Central memory CD4-positive, alpha-beta T cell (primary cell): Measurements from ENCODE around the gene PIGO.

Experiments used
- DNase-seq: peaks from one replicate; pipeline ENCODE4 v3.0.0; 2022

Gene PIGO

DNA sequence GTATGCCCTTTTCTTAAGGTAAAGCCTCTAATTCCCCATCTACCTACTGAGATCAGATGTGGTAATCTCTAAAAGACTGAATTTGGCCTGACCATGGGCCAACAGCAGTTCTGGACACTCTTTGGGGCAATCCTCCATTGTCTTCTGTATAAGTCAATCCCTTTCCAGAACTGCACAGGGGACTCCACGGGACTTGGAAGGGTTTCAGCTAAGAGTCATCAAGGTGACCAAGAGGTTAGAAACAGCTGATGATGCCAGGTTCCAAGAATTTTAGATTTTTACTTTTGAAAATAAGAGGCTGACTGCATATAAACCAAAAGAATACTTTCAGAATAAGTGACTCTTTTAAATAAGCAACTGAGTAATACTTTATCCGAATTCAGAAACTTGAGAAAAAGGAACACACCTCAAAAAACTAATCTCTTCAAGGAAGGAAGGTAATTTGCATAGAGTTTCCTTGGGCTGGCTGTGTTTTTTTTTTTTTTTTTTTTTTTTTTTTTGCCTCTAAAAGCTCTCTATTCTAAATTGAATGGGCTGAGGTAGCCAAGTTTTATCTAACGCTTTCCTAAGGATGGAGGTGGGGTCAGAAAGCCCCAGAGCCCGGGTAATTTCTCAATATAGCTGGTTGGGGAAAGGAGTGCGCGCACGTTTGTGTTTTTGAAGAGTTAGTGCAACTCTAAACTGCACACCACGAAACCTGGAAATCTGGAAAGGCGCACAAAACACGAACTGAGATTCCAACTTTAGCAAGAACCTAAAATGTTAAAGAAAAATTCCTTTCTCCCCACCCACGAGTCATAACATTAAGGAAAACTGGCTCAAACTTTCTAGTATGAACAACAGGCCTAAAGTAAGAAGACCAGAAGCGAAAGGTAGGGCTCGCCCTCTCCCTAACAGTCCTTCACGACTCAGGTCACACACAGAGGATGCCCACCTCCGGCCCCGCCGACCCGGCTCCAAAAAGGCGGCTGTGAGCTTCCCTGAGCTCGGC is 25.3 kb downstream of the PIGO start:
- DNase-seq, result no peak

DNA sequence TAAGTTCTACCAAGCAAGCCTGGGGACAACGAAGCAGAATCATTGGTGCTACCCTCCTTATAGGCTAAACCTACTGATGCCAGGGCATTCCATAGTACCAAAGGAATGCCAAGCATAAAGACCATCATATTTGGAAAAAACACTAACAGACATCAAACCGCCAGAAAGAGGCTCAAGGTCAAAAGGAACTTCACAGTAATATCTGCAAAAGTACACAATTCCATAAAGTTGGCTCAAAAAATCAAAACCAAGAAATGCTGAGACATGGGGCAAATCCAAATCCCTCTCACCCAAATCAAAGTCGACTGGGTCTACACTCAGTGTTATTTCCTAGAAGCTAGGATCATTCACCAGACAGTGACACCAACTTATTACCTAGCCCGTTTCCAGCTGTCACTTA is 27.4 kb downstream of the PIGO start:
- no peak for DNase-seq

DNA sequence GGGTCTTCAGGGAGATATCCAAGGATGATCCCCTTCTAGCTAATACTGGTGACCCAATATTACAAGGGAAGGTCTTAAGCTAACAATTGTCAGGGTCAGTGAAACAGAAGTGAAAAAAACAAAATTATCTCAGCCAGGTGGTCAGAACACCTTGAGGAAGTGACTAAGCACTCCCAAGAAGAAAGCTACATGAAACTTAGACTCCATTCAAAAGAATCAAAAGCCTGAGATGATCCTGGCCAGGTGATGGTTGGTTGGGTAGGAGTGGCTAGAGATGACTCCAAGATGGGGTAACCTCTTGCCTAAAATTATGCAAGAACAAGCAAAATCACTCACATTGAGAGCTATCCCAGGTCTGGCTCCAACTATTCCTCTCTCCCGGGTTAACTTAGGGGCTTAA is 29.3 kb downstream of the PIGO start:
- no peak for DNase-seq

DNA sequence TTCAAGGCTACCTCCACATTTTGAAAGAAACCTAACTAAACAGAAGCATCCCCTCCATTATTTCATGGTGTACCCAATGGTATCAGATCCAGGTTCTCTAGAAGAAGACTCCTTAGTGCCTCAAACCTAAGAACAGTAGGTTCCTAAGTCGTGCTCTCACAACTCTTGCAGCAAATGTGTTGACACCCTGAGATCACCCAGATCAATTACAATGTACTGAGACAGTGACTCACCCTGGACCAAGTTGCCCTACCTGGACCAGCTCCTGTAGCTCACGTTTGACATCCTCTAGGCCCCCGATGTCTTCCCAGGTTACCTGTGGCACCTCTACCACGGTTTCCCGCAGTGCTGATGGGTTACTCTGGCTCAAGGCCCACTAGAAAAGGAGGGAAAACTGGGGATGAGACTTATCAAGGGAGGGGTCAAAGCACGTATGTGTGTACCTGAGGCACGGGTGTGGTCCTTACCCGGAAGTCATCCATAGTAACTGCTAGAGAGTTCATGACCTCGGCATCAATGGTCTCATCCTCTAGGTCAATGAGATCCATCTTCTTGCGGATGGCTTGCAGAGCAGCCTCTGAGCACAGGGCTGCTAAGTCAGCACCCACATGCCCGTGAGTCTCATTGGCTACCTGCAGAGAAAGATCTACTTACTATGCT is 35.7 kb downstream of the PIGO start:
- DNase-seq, result no peak

DNA sequence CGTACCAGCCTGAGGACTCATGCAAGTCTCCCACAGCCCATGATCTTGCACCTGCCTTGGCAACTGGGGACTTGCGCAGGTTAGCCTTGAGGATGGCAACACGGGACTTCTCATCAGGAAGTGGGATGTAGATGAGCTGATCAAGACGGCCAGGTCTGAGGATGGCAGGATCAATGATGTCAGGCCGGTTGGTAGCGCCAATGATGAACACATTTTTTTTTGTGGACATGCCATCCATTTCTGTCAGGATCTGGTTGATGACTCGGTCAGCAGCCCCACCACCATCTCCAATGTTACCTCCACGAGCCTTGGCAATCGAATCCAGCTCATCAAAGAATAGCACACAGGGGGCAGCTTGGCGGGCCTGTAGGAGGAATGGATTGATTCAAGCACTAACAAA is 37.0 kb downstream of the PIGO start:
- no peak for DNase-seq

DNA sequence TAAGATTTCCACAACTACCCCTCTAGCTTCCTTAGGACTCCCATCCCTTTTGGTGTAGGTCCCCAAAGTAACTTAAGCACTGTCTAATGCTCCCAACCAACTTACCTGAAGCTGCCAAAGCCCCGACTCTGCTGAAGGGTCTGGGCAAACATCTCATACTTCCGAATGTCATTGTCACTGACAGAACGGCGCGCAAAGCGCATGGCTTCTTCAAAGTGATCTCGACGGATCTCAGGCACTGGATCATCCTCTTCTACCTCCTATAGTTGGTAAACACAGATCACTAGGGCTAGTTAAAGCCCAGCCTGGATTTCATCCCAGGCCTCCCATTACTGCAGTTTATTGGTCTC is 39.1 kb downstream of the PIGO start:
- no peak for DNase-seq

DNA sequence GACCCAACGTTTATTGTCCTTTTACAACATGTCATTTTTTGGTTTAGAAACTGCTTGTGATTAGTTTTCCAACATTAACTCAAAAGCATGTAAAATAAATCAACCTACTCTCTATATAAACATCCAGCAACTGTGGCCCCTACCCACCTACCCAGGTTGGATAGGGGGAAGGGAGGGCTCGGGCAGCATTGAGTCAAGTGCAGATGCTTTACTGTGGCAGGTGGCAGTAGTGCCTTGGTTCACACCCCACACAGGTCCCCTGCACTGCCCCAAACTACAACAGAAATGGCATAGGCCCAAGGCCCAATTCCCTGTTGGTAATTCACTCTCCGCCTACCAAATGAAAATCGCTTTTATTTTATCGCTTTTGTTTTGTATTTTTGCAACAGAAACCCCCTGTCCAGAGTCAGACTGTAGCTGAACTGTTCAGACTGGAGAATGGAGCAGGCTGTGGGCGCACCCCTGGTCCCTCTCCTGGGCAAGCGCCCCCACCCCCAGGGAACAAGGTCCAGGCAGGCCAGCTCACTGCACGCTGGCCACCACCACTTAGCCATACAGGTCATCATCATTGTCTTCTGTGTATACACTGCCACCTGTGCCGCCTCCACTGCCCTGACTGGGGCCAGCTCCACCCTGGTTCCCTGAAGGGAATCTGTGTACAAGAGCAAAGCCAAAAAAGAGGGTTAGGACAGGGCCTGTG is 39.7 kb downstream of the PIGO start:
- no peak for DNase-seq

DNA sequence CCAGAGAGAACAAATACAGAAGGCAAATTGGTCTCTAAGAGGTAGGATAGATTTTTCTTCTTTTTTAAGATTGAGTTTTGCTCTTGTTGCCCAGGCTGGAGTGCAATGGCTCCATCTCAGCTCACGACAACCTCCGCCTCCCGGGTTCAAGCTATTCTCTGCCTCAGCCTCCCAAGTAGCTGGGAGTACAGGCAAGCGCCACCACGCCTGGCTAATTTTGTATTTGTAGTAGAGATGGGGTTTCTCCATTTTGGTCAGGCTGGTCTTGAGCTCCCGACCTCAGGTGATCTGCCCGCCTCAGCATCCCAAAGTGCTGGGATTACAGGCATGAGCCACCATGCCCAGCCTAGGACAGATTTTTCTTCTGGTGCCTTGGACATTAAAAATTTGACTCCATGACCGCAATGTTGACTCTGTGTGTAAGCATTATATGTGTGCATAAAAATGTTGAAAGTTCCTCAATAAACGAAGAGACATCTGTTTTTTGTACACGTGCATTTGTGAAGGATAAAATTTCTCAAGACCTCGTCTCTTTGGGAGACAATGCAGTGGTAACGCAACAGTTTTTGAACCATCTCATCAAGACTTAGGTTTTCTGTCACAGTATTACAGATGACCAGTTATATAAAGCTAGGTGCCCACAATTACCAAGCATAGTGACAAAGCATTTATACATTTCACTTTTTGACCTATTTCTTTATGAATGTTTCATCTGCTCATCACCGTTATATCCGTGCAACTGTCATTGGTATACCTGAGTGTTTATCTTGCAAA is 41.3 kb downstream of the PIGO start:
- DNase-seq, result no peak

DNA sequence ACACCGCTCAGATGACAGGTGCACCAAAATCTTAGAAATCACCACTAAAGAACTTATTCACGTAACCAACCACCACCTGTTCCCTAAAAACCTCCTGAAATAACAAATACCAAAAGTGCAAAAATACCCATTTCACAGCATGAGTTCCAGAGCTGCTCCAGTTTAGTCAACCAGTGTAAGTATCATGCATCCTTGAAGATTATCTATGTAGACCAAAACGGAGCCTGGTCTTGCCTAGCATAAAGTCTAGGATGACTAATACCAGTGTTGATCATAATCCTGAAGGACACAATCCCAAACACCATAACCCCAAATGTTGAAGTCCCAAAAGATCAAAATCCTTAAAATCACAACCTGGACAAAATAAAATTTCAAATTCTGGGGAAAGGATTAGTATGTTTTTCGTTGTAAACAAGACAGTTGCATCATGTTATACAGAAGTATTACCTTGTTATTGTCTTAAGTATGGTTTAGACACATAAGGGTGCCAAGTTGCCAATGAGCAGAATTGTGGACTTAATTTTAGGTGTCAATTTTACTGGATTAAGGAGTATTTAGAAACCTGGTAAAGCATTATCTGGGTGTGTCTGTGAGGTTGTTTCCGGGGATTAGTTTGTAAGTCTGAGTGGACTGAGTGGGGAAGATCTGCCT is 42.1 kb downstream of the PIGO start:
- DNase-seq, result no peak

DNA sequence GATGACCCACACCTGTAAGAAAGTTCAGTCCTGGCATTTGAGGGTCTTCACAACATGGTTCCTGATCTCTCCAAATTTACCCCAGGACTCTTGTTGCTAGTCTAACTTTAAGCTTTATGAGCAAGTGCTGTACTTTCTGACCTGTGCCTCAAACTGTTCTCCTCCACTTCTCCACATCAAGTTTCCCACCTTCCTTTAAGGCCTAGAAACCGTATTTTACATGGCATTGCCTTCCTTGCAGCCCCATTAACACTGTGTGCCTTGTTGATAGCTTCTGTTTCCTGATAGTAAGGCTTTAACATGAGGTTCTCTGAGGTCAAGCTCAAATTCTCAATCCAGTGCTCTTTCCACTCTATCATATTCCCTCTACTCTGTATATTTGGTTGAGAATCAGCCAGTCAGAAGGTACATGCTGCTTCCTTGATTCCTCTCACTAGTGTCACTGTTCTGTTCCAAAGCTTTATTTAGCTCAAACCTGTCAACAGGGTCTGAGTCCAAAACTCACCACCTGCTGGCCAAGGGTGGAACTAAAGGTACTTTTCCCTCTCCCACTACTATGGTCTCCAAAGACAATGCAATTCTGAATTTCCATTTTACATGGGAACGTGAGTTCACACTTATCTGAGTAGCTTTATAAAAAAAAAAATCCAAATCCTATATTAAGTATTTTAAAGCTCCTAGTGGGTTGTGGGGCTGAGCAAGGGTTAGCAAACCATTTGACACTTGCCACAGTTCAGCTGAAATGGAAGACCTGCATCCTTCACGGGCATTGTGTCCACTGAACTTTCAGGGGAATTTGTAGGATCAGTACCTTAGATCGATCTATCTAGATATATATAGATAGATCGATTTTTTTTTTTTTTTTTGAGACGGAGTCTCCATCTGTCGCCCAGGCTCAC is 45.1 kb downstream of the PIGO start:
- DNase-seq, result peak; percentile 31

DNA sequence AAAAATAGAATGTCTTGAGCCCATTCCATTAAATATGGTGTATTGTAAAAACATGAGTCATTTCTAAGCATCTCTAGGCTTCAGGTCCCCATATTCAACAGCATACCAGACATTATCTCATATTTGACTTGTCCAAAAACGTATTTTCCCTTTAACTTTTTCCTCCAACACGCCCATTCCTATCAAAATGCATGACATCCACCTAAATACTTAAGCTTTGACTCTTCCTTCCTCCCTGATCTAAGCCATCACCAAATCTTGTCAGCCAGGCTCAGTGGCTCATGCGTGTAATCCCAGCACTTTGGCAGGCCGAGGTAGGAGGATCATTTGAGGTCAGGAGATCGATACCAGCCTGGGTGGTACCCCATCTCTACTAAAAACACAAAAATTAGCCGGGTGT is 47.9 kb downstream of the PIGO start:
- no peak for DNase-seq

DNA sequence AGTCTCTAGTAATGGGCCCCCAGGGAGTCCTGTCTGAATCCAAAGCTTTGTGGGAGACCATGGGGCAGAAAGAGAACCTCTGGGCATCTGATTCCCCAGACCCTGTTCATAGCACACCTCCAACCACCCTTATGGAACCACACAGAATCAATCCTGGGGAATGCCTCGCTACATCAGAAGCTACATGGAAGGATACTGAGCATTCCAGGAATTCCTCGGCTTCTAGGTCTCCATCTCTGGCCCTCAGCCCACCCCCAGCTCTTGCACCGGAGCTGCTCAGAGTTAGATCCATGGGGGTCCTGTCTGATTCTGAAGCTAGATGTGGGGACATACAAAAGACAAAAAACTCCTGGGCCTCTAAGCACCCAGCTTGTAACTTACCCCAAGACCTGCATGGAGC is 52.3 kb downstream of the PIGO start:
- no peak for DNase-seq

DNA sequence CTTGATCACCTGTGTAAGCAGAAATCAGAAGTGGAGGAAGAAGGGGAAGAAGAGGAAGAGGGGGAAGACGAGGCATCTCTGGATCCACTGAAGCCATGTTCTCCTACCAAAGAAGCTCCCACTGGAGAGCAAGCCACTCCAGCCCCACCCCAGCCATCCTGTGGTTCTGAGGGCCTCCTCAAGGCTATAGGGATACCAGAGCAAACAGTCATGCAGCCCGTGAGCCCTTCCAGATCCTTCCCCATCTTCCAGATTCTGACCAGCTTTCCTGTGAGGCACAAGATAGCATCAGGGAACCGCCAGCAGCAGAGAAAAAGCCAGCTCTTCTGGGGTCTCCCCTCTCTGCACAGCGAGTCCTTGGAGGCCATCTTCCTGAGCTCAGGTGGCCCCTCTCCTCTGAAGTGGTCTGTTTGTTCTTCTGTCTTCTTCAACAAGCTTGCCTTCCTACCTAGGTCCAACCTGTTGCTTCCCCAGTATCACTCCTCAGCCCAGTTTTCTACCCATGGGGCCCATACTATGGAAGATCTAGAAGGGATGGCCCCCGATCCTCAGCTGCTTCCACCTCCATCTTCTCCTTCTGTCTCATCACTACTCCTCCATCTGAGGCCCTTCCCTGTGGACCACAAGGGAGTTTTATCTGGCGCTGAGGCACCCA is 53.4 kb downstream of the PIGO start:
- DNase-seq, result no peak

DNA sequence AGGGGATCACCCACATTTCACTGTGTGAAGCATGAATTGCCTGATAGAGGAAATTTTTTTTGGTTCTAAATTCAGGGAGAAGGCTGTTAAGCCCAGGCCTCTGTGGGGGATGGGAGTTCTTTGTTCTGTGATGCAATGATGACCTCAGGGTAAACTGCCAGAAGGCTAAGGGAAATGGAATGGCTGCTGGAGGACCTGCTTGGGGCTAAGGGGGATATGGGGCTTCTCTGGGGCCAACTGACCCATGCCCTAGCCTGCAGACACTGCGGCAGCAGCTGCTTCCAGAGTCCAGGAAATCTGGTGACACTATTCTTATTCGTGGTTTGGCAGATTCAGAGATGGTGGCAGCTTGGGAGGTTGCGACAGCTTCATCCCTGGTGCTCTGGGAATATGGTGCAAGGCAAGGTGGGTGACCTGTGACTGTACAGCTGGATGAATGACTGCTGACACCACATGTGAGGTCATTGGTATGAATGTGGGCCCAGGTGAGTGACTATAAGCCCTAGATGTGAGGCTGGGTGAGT is 54.2 kb downstream of the PIGO start:
- DNase-seq, result no peak
